Smooth muscle cell of the brain vasculature (primary cell): ENCODE measurements around the gene TRPM1.

Experiments used
- DNase-seq: peaks from one replicate; pipeline ENCODE4 v3.0.0-alpha.2; 2012; ENCODE audit warnings: low read depth, low spot score

The TRPM1 gene

DNA sequence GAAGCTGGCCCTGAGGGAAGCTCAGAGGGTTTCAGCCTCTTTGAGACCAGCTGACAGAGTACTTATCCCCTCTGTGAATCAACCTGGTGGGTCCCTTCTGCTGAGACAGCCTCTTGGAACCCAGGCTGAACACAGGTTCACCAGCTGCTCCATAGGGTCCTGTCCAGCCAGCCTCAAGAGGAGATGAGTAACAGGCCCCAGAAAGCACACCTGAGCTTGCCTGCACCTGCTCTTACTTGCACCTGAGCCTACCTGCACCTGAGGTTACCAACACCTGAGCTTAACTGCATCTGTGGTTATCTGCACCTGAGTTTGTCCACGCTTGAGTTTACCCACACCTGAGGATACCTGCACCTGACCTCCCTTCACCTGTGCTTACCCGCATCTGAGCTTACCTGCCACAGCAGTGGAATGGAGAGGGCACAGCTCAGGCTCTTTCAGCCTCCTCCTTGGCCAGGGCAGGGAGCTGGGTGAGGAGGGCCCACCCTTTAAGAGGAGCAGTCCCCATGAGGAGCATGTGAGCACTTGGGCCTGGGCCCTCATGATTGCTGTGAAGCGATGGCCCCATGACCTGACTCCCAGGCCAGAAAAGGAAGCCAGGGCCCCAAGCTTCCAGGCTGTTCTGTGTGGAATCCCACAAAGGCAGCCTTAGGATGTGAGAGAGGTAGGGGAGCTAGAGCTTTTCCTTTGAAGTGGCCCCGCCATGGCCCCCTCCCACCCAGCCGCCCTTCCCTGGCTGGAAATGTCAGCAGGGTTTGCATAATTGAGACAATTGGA lies at the start of gene TRPM1:
TSS of gene TRPM1 (minus strand) at position 464 of the 777 bp plus-strand sequence. CDS start 20,370 bp downstream, outside the sequence.
- DNase-seq = no peak

DNA sequence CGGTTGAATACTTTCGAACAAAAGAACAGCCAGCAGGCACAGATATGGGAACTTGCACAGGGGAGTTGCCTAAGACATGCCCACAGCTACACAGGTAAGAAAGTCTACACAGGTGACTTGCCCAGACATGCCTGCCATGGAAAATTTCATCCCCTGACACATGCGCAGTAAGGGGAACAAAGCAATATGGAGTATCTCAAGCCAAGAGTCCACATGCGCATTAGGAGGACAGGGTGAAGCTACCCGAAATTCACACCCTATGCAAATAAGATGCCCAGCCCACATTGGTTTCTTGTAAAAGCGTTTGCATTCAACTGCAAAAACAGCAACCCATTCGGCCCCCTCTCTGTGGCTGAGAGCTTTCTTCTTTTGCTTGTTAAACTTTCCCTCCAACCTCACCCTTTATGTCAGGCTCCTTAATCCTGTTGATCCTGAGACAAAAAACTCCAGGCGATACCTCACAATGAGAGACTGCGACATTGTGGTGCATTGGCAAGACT lies 49.3 kb upstream of the TRPM1 start:
- DNase-seq = no peak

DNA sequence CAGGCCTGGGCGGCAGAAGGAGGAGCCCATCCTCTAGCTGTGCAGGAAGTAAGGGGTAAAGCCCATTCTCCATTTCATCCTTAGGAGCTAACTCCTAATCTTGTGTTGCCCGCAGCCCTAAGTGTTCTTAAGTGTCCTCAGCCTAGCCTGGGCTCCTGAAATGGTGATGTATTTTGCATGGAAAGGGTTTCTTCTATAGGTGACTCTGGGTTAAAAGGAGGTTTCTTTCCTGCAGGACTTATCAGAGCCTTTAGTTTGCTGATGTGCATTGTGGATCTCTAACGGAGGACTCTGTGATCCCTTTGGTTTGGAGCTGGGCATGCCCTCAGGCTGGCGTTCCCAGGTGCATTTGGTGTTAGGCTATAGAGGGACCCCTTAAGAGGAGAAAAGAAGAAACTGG lies 48.5 kb upstream of the TRPM1 start:
- DNase-seq = no peak

DNA sequence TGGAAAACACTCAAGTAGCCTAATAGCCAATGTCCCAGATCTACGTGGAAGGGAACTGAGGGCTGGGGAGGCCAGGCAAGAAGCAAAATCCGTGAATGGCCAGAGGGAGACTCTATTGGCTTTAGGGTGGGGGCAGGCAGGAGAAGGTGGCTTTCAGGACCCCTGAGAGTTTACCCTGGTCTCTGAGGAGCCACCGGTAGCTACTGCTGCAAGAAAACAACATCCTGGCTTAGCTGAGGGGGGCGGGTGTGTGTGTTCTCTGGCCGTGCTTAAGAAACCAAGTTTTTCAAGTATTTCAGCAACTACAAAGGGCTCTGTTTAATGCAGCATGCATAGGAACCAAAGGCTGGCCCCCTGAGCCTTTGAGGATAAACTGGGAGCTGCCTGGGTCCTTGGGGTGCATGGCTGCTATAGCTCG lies 47.6 kb upstream of the TRPM1 start:
- no peak for DNase-seq

DNA sequence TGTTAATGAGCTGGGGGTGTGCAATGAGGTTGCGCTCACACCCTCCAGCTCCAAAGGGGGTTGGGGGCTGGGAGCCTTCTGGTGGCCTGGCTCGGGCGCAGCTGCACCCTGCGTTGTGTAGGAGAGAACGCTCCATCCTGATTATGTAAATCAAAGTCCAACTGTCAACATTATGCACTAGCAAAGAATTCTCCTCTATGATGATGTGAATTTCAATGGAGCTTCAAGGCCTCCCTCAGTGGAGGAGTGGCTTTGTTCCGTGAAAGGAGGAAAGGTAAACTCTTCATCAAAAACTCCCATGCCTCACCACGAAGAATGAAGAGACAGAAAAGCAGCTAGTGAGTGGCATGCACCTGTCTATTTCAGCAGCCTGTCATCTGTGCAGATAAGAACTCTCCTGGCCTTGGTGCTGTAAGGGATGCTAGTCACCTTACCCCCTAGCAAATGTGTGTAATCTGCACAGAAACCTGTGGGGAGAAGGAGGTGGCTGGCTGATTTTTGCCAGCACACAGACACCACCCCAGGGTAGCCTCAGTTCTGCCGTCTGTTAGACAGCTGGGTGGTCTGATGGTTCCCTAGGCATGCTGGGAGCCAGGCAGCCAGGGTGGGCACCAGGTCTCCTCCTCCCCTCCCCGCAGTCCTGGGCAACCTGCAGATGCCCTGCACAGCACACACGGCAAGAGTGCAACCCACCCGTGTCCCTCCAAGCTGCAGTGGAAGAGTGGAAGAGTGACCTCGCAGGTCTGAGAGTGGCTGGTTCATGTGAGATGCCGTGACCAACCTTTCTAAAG lies 47.0 kb upstream of the TRPM1 start:
- DNase-seq = no peak

DNA sequence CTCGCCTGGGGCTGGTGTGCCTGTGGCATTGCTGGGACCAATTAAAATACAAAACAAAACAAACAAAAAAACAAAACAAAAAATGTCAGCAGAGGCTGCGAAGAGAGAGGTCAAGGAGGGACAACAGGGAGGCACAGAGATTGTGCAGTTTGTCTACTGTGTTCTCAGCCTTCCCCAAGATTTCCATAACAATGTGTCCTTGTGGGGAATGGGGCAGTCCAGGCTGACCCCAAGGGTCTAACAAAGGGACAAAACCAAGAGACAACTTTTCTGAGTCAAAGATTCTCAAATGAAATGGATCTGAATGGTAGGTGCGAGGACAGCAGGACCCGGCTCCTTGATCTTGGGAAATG lies 46.4 kb upstream of the TRPM1 start:
- no peak for DNase-seq

DNA sequence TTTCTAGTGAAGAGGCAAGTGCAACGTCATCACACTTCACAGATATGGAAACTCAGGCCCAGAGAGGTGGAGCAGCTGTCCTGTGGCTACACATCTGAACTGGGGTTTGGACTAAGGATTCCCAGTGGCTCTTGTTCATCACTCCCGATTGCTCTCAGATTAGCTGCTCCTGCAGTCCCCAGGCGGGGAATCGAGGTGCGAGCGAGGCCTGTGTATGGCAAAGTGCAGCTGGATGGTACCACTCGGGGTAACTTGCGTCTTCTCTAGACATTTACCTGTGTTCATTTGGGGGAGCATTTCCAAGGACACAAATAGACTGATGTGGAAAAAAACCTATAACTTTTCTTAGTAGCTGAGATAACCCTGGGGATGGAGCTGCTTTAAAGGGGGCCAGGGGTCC lies 45.9 kb upstream of the TRPM1 start:
- no peak for DNase-seq

DNA sequence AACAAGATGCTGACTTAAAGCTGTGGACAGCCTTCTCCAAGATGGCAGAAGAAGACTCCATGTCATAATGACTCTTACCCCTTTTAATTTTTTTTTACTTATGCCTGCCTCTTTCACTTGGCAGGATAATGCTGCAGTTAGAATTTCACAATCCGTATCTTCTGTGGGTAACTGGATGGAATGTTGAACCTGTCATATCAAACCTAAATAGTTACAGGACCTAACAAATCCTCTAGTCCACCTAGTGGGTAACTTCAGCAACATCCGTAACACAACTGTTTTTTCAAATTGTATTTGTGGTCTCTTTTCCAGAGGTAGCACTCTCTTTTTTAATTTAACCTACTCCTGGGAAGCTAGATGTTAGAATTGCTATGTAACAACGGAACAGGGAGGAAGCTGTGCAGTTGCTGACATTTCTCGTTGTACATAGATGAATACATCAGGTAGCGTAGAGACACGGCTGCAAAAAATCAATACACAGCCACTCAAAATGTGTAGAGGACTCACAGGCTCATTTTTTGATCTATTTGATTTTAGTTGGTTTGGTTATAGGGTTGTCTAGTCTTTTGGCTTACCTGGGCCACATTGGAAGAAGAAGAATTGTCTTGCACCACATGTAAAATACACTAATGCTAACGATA lies 43.9 kb upstream of the TRPM1 start:
- DNase-seq = no peak

DNA sequence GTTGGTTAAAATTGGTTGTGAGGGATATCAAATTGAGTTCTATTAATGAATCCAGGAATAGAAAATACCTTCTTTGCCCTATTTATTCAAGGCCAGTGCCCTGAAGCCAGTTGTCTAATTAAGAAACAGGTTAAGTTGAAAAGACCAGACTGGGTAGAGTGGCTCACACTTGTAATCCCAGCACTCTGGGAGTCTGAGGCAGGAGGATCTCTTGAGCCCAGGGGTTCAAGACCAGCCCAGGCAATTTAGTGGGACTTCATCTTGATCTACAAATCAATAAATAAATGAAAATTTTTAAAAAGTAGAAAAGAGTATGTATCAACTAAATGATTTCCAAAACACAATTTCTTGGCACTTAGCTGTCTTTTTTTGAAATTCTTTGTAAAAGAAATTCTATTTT lies 40.3 kb upstream of the TRPM1 start:
- DNase-seq = no peak

DNA sequence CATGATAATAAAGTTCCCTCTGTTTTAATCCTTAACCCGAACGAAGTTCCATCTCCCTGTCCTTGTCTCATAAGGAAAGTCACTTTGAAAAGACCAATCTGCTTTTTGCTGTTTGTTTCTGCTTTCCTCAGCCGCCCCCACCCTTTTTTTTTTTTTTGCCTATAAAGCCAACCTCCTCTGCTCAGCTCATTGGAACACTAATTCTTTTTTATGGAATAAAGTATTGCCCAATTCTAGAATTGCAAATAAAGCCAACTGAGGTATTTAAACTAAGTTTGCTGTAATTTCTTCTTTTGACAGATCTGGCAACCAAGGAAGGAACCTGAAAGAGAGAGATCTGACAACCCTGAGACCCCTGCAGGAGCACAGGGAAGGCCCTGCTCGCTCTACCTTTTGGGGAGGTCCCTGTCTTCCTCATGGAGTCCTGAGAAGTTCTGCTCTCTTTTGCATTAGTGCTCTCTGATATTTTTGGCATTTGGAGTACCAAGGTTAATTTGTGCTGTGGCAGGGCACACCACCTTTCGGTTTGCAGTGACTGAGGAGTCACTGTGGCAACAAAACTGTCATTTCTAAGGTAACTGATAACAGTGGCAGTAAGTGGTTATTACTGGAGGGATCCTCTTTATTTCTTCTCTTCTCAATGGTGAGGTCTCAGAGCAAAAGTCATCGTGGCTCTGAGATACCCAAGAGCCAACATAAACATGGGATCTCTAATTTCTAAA lies 35.2 kb upstream of the TRPM1 start:
- no peak for DNase-seq

DNA sequence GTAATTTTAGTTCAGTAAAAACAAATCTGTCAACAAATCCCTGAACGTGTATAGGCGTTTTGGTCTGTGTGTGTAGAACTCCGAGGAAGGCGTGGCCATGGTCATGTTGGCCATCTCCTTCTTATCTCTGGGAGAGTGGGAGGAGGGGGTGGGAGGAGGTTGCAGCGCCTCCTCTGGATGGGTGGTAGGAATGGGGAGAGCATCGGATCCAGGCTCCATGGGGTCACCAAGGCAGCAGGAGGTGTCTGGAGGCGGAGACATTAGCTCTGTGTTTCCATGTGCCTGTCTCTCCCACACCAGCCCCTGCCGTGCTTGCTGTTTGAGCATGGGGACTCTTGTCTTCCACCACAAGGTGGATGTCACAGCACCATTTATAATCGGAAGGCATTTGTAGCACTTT lies 34.5 kb upstream of the TRPM1 start:
- no peak for DNase-seq

DNA sequence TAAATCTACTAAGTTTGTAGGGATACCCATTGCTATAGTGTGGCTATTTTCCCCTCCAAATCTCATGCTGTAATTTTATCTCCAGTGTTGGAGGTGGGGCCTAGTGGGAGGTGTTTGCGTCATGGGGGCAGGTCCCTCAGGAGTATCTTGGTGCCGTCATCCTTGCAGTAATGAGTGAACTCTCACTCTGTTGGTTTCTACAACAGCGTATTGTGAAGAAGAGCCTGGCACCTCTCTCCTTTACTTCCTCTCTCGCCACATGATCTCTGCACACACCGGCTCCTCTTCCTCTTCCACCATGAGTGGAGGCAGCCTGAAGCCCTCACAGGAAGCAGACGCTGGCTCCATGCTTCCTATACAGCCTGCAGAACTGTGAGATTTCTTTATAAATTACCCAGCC lies 34.0 kb upstream of the TRPM1 start:
- DNase-seq = no peak

DNA sequence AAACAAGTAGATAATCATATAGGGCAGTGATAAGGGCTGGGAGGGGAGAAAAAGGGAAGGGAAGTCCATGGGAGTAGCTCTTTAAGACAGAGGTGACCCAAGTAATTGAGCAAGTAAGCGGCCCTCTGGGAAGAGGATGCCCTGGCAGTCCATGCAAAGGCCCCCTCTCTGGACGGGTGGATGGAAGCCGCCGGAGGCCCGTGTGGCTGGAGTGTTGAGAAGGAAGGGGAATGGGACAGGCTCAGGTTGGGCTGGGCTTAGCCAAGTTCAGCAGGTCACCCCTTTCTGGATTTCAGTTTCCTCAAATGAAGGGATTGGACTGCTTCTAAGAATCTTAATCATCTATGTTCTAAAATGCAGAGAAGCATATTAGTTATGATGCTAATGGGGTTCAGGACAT lies 32.4 kb upstream of the TRPM1 start:
- DNase-seq = no peak

DNA sequence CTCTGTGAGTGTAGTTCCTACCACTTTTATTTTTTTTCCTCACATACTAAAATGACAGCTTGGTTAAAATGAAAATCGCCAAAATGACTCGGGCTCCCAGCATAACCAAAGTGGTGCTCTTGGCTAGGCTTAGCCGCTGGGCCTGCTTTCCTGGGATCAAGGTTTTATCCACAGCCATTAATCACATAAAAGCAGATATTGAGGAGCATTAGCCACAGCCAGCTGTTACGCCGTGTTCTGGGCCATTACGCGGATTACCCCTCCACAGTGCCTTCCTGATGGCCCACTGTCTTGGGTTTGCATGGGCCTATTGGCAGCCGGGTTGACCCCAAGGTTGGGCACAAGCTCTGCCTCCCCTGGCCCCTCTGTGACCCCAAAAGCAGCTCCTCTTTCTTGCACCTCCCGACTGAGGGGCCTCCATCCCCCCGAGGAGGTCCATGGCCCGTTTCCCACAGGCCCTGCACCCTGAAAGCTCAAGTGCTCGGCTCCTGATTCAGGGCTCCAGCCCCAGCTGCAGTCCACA lies 30.4 kb upstream of the TRPM1 start:
- DNase-seq = no peak

DNA sequence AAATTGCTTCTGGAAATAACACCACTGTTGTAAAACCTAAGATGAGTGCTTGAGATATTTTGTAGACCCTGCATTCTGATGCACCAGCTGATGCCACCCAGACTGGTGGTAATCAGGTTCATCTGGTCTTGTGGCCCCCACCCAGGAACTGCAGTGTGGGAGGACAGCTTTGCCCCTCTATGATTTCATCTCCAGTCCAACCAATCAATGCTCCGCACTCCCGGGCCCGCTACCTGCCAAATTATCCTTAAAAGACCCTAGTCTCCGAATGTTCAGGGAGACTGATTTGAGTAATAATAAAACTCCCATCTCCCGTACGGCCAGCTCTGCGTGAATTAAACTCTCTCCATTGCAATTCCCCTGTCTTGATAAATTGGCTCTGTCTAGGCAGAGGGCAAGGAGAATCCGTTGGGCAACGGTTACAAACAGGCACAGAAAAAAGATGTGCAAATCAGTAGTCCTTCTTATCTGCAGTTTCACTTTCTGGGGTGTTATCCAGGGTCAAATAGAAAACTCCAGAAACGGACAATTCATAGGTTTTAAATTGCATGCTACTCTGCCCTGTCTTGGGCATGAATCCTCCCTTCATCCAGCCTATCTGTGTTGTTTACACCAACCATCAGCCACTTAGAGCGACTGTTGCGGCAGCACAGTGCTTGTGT lies 29.2 kb upstream of the TRPM1 start:
- no peak for DNase-seq

DNA sequence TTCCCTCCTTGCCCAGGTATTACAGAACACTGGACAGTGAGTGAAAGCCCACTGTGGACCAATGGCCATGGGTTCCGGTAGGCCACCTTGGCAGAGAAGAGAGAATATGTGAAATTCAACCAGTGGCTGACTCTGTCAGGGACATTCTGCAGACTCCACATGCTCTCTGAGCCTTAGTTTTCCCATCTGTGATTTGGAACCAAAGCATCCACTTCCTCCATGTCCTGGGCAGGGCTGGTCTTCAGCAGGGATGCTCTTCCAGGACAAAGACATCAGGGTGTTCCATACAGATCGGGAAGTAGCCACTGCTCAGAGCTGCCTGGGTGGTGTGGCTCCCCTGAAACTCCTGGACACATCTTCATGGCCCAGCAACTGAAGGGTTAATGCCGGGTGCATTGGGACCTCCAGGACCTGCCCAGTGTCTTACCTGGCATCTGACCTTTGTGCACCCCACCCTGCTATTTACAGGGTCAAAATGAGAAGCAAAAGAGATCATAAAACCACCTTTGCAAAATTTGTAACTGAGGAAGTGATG lies 28.3 kb upstream of the TRPM1 start:
- DNase-seq = no peak

DNA sequence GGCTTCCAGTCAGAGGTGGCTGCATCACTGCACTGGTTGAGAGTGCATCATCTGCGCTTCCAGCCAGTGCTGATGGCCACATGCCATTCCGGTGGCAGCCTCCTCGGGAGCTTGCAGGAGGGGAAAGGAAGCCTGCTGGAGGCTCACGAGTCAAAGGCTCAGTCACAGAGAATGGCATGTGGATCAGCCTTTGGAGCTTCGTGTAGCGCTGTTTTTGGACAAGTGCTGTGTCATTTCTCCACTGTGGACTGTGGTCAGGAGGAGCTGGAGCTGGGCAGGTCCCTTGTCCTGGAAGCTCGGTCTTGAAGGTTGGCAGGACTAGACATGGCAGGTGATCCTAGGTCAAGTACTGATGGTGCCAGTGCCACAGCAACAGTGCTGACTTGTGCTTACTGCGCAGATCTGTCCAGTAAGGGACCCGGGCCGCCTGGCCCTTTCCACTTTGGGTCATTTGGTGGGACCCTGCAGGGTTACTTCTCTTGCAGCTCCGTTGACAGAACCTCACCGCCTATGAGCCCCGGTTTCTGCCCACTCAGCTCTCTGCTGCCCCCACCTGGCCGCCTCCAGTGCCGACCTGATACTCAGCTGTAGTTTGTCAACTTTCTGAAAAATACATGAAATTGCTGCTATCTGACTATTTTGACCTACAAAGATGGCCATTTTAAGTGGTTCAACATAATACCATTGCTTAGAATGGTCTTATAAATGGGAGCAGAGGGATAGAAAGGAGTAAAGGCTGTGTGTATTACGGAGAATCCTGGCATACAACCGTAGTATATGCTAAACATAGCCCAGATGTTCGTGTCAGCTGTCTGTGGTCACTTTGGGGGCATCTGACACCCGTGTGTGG lies 27.6 kb upstream of the TRPM1 start:
- DNase-seq = peak; percentile 29

DNA sequence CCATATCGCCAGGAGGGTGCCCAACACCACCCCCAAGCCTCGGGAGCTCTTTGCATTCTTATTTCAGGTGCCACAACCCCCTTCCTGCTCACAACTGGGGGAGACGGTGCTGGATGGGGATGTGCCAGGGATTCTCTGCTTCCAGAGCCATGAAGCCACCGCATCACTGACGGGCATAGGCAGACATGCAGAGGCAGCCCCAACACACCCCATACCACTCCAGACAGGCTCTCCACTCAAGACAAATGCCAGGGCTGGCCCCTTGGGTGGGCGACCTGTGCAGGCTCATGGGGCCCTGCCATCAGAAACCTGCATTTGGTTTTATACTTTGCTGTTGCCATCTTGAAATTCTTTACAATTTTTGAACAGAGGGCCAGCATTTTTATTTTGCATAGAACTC lies 27.0 kb upstream of the TRPM1 start:
- DNase-seq = no peak

DNA sequence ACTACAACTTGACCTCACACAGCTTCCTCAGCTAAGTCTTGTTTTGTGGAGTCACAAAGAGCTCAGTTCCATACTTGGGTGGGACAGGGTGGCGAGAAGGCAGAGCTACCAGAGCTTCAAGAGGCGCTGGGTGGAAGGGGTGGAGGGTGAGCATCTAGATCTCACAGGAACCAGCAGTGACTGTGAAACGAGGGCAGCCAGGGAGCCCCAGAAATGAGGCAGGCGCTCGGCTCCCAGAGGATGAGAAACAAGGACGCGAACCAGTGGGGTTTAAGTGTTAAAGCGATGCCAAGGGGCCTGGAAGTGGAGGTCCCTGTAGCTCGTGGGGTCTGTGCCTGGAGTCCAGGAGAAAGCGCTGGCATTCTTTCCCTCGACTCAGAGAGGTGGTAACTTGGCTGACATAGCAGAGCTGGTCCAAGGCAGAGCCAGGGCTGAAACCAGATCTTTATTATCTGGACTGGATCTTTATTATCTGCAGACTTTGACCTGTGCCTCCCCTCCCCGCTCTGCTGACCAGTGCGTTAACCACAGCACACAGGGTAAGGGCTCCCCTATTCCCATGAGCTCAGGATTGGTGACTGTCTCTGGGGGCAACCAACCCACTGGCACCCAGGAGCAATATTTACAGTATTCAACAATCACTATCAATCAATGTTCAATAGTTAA lies 26.2 kb upstream of the TRPM1 start:
- no peak for DNase-seq
